Measurements from ENCODE around the gene TMEM163.

Gene TMEM163

DNA sequence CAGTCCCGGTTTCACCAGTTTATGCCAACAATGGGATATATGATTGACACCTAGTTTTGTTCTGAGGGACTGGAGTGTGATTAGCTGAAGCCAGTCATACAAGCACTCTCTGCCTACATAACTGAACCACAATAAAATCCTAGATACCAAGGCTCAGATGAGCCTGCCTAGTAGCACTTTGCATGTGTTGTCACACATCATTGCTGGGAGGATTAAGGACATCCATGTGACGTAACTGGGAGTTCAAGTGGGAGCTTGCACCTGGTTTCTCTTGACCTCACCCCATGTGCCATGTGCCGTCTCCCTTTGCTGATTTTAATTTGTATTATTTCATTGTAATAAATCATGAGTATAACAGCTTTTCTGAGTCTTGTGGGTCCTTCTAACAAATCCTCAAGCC lies 90.3 kb downstream of the TMEM163 start:
- no peak for TF ChIP-seq CTCF (IDR thresholded peaks at IDR 0.05; ENCODE audit: insufficient read depth, low read depth, low read length, missing control alignments)
- no peak overlapping the region for H3K4me3 ChIP-seq (ENCODE audit: low read depth, low read length)
- no peak for DNase-seq (ENCODE audit: low read depth)

GRCh38 chr2:134626781-134627180 lies 92.0 kb downstream of the TMEM163 start:
- DNase-seq (ENCODE audit: low read depth), result no peak
- H3K4me3 ChIP-seq (ENCODE audit: low read depth, low read length), result no peak overlapping the region
- TF ChIP-seq CTCF (IDR thresholded peaks at IDR 0.05; ENCODE audit: insufficient read depth, low read depth, low read length, missing control alignments), result no peak

- DNase-seq (ENCODE audit: low read depth), result no peak
- TF ChIP-seq CTCF (IDR thresholded peaks at IDR 0.05; ENCODE audit: insufficient read depth, low read depth, low read length, missing control alignments), result no peak
- no peak overlapping the region for H3K4me3 ChIP-seq (ENCODE audit: low read depth, low read length)
These were observed 93.5 kb downstream of the TMEM163 start for GRCh38 chr2:134625311-134625710.

DNA sequence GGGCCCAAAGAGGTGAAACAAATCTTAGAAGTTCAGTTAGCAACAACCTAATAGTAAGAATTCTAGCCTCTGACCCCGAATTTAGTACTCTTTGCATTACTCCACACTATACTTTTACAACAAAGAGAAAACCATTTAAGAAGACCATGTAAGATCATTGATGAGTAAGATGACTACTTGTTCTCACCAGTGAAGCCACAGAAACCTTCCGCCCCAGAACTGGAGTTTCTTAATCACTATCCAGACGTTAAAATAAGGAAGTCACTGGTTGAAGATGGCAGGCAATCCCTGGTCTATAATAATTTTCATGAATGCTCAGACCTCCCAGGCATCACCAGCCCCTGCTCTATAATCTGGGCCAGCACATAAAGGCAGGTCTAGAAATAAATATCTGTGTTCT lies 95.0 kb downstream of the TMEM163 start:
- no peak for TF ChIP-seq CTCF (IDR thresholded peaks at IDR 0.05; ENCODE audit: insufficient read depth, low read depth, low read length, missing control alignments)
- peak; percentile 74 for DNase-seq (ENCODE audit: low read depth)
- H3K4me3 ChIP-seq (ENCODE audit: low read depth, low read length), result no peak overlapping the region

DNA sequence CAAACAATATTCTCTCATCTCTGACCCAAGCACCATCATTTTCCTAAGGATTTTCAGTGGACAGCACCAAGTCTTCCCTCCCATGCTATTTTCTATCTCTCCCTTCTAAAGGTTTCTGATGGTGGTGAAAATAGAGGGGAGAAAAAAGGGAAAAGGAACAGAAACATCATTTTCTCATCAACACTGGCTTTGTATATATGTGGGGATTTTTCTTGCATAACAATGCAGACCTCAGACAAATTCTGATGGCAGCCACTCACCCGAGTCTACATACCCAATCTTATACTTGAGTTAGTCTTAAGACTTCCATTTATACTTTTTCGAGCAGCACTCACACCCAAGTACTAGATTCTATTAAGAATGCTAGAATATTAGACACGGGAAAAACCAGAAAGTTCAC lies 95.8 kb downstream of the TMEM163 start:
- DNase-seq (ENCODE audit: low read depth), result no peak
- no peak for TF ChIP-seq CTCF (IDR thresholded peaks at IDR 0.05; ENCODE audit: insufficient read depth, low read depth, low read length, missing control alignments)
- H3K4me3 ChIP-seq (ENCODE audit: low read depth, low read length), result no peak overlapping the region

DNA sequence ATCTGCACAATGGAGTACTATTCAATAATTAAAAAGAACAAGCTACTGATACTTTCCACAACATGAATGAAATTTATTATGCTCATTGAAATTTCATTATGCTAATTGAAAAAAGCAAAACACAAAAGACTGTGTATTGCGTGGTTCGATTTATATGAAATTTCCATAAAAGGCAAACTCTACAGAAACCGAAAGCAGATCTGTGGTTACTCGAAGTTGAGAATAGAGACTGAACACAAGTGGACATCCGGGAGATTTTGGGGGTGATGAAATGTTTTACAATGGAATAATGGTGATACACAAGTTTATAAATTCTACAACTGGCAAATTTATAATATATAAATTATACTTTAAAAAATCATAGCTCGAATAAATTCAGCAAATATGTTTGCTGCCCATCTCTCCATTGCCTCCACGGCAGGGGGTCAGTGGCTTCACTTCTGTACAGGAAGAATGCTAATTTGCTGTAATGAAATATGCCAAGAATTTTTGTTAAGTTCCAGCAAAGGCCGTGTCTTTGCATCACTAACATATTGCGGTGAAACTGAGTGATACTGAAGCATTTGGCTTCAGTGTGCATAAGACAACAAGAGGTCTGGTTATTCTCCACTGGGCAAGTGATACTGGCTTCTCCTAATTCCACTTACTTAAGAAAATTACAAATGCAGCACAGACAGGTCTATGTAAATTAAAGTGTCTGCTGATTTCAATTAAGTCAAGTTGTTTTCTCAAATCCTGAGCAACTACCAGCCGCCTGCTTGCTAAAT lies 96.7 kb downstream of the TMEM163 start:
- no peak for DNase-seq (ENCODE audit: low read depth)
- no peak overlapping the region for H3K4me3 ChIP-seq (ENCODE audit: low read depth, low read length)

More for the DNA sequence above, 96.7 kb downstream of the TMEM163 start:
- TF ChIP-seq CTCF (IDR thresholded peaks at IDR 0.05; ENCODE audit: insufficient read depth, low read depth, low read length, missing control alignments), result no peak
